GM12873 (cell line): Measurements from ENCODE around the gene PWP2.

Experiments
- CTCF ChIP-seq: IDR thresholded peaks from 2 replicates; pipeline ENCODE4 v1.5.1; 2012; ENCODE audit warnings: low read depth, mild to moderate bottlenecking, moderate library complexity, low read length, control low read depth; ENCODE audit not compliant: insufficient read depth; ENCODE audit errors: missing control alignments

Gene PWP2

GRCh38 chr21:44064852-44065403 lies 42.3 kb upstream of the PWP2 start:
- TF ChIP-seq CTCF, result no peak

- TF ChIP-seq CTCF, result no peak
These were observed 41.8 kb upstream of the PWP2 start for GRCh38 chr21:44065428-44065827.

- no peak for TF ChIP-seq CTCF
These were observed 41.1 kb upstream of the PWP2 start for GRCh38 chr21:44066116-44066515.

GRCh38 chr21:44067011-44067839 lies 40.0 kb upstream of the PWP2 start:
- TF ChIP-seq CTCF, result no peak

- no peak for TF ChIP-seq CTCF
These were observed 36.8 kb upstream of the PWP2 start for GRCh38 chr21:44070391-44070790.

- no peak for TF ChIP-seq CTCF
These were observed 35.7 kb upstream of the PWP2 start for GRCh38 chr21:44071359-44072104.

GRCh38 chr21:44072111-44072510 lies 35.1 kb upstream of the PWP2 start:
- TF ChIP-seq CTCF, result no peak
